ENCODE measurements around the gene TAF11. TPM values are rescaled to one million over a fixed set of nuclear protein-coding genes. Genes with fewer than 3 reads are reported as not detected.
A peak's percentile ranks its signal among the peaks of the same experiment; 100 is the strongest.
"Not testable (repeated sequence)": the region's sequence is repeated elsewhere in the genome, so short reads cannot be mapped to it uniquely, and the experiment has no call there.

TAF11 gene
- 10 to 100 TPM; 20.3 to 24.3 TPM for polyA plus RNA-seq

GRCh38 chr6:34887753-34888513 lies at the start of gene TAF11:
TAF11 (minus strand) TSS chr6:34888042; CDS start chr6:34887957, 85 bp downstream.
- H3K27ac ChIP-seq (ENCODE audit: low read depth in 2 of 2, low read length in 1 of 2): peak within 1 kb of the TSS; percentile 93 to 98
- H3K4me3 ChIP-seq (ENCODE audit: low read depth in 1 of 2, low read length in 2 of 2): peak within 1 kb of the TSS; percentile 84 to 92
- 0% methylated on average over 43 of the region's 43 CpGs for WGBS, 2 donors
- H3K9me3 ChIP-seq (ENCODE audit: control insufficient read depth in 2 of 2, insufficient read depth in 1 of 2, low read depth in 1 of 2, low read length in 1 of 2): no peaks in the 10 kb centered on the region
- no peaks in the 10 kb centered on the region for H3K27me3 ChIP-seq (ENCODE audit: control insufficient read depth in 1 of 2, insufficient read depth in 2 of 2, low read length in 2 of 2)
- no peaks in the 10 kb centered on the region for H3K36me3 ChIP-seq (ENCODE audit: control insufficient read depth in 2 of 2, insufficient read depth in 2 of 2, low read length in 1 of 2)
- H3K4me1 ChIP-seq (ENCODE audit: control insufficient read depth in 2 of 2, insufficient read depth in 2 of 2, low read length in 1 of 2): no peaks in the 10 kb centered on the region

DNA sequence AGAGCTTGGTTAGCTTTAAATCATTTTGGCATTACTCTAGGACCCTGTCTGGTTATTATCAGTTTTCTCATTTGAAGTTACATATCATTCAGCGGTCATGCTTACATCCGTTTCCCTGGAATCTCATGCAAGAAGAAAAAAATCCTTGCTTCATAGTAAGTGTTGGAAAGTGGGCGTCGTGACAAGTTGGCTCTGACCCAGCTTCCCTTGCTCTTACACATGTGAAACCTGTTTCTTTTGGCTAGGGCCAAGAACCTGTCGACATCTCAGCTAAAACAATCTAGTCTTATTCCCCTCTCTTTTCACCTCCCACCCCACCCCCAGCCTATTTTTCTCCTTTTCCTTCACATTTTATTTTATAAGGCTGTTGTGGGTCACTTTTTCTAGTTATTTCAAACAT lies 46.7 kb upstream of the TAF11 start:
- 26 to 28% methylated on average over 5 of the region's 5 CpGs for WGBS, 2 donors
- Histone ChIP-seq H3K4me1 (ENCODE audit: control insufficient read depth in 2 of 2, insufficient read depth in 2 of 2, low read length in 1 of 2) (no peaks in the 10 kb centered on the region), H3K36me3 (ENCODE audit: control insufficient read depth in 2 of 2, insufficient read depth in 2 of 2, low read length in 1 of 2) (no peaks in the 10 kb centered on the region), H3K27me3 (ENCODE audit: control insufficient read depth in 1 of 2, insufficient read depth in 2 of 2, low read length in 2 of 2) (no peaks in the 10 kb centered on the region), H3K9me3 (ENCODE audit: control insufficient read depth in 2 of 2, insufficient read depth in 1 of 2, low read depth in 1 of 2, low read length in 1 of 2) (no peaks in the 10 kb centered on the region), H3K4me3 (ENCODE audit: low read depth in 1 of 2, low read length in 2 of 2) (no peak overlapping the region), H3K27ac (ENCODE audit: low read depth in 2 of 2, low read length in 1 of 2) (no peak overlapping the region)

DNA sequence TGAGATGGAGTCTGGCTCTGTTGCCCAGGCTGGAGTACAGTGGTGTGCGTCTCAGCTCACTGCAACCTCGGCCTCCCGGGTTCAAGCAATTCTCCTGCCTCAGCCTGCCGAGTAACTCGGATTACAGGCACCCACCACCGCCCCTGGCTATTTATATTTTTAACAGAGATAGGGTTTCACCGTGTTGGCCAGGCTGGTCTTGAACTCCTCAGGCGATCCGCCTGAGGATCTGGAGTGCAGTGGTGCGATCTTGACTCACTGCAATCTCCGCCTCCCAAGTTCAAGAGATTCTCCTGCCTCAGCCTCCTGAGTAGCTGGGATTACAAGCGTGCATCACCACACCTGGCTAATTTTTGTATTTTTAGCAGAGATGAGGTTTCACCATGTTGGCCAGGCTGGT lies 44.4 kb upstream of the TAF11 start:
- 97 to 98% methylated on average over 12 of the region's 12 CpGs for WGBS, 2 donors
- not testable (repeated sequence) for H3K9me3 ChIP-seq (ENCODE audit: control insufficient read depth in 2 of 2, insufficient read depth in 1 of 2, low read depth in 1 of 2, low read length in 1 of 2); H3K4me1 ChIP-seq (ENCODE audit: control insufficient read depth in 2 of 2, insufficient read depth in 2 of 2, low read length in 1 of 2); H3K4me3 ChIP-seq (ENCODE audit: low read depth in 1 of 2, low read length in 2 of 2); H3K36me3 ChIP-seq (ENCODE audit: control insufficient read depth in 2 of 2, insufficient read depth in 2 of 2, low read length in 1 of 2); H3K27ac ChIP-seq (ENCODE audit: low read depth in 2 of 2, low read length in 1 of 2); H3K27me3 ChIP-seq (ENCODE audit: control insufficient read depth in 1 of 2, insufficient read depth in 2 of 2, low read length in 2 of 2)

GRCh38 chr6:34930221-34930620 lies 42.4 kb upstream of the TAF11 start:
- no peaks in the 10 kb centered on the region for H3K9me3 ChIP-seq (ENCODE audit: control insufficient read depth in 2 of 2, insufficient read depth in 1 of 2, low read depth in 1 of 2, low read length in 1 of 2)
- H3K27me3 ChIP-seq (ENCODE audit: control insufficient read depth in 1 of 2, insufficient read depth in 2 of 2, low read length in 2 of 2): no peaks in the 10 kb centered on the region
- no peaks in the 10 kb centered on the region for H3K36me3 ChIP-seq (ENCODE audit: control insufficient read depth in 2 of 2, insufficient read depth in 2 of 2, low read length in 1 of 2)
- no peak overlapping the region for H3K4me3 ChIP-seq (ENCODE audit: low read depth in 1 of 2, low read length in 2 of 2)
- no peak overlapping the region for H3K27ac ChIP-seq (ENCODE audit: low read depth in 2 of 2, low read length in 1 of 2)
- H3K4me1 ChIP-seq (ENCODE audit: control insufficient read depth in 2 of 2, insufficient read depth in 2 of 2, low read length in 1 of 2): no peaks in the 10 kb centered on the region
- 82 to 86% methylated on average over 3 of the region's 3 CpGs for WGBS, 2 donors

GRCh38 chr6:34929241-34929978 lies 41.6 kb upstream of the TAF11 start:
- no peak overlapping the region for H3K27ac ChIP-seq (ENCODE audit: low read depth in 2 of 2, low read length in 1 of 2)
- no peak overlapping the region for H3K4me3 ChIP-seq (ENCODE audit: low read depth in 1 of 2, low read length in 2 of 2)
- no peaks in the 10 kb centered on the region for H3K9me3 ChIP-seq (ENCODE audit: control insufficient read depth in 2 of 2, insufficient read depth in 1 of 2, low read depth in 1 of 2, low read length in 1 of 2)
- no peaks in the 10 kb centered on the region for H3K4me1 ChIP-seq (ENCODE audit: control insufficient read depth in 2 of 2, insufficient read depth in 2 of 2, low read length in 1 of 2)
- no peaks in the 10 kb centered on the region for H3K27me3 ChIP-seq (ENCODE audit: control insufficient read depth in 1 of 2, insufficient read depth in 2 of 2, low read length in 2 of 2)
- H3K36me3 ChIP-seq (ENCODE audit: control insufficient read depth in 2 of 2, insufficient read depth in 2 of 2, low read length in 1 of 2): no peaks in the 10 kb centered on the region
- WGBS, 2 donors: 62 to 75% methylated on average over 4 of the region's 4 CpGs

DNA sequence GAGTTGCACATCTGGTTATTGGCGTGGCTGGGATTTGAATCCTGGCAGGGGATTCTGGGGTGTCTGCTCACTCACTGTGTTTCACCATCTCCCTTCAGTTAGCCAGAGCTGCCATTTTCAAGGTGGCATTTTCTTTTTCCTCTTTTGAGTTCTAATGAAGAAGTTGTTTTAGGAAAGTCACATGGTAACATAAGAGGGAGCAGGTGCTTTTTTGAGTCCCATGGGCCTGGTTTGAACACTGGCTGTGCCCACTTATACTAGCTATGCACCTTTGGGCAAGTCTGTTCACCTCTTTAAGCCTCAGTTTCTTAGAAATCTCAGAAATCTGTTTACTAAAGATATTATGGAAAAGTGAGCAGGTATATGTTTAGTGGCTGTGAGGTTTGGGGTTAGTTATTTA lies 40.9 kb upstream of the TAF11 start:
- no peaks in the 10 kb centered on the region for H3K4me1 ChIP-seq (ENCODE audit: control insufficient read depth in 2 of 2, insufficient read depth in 2 of 2, low read length in 1 of 2)
- 93 to 94% methylated on average over 1 of the region's 1 CpG for WGBS, 2 donors
- no peak overlapping the region for H3K27ac ChIP-seq (ENCODE audit: low read depth in 2 of 2, low read length in 1 of 2)
- H3K9me3 ChIP-seq (ENCODE audit: control insufficient read depth in 2 of 2, insufficient read depth in 1 of 2, low read depth in 1 of 2, low read length in 1 of 2): no peaks in the 10 kb centered on the region
- no peak overlapping the region for H3K4me3 ChIP-seq (ENCODE audit: low read depth in 1 of 2, low read length in 2 of 2)
- H3K36me3 ChIP-seq (ENCODE audit: control insufficient read depth in 2 of 2, insufficient read depth in 2 of 2, low read length in 1 of 2): no peaks in the 10 kb centered on the region
- H3K27me3 ChIP-seq (ENCODE audit: control insufficient read depth in 1 of 2, insufficient read depth in 2 of 2, low read length in 2 of 2): no peaks in the 10 kb centered on the region

DNA sequence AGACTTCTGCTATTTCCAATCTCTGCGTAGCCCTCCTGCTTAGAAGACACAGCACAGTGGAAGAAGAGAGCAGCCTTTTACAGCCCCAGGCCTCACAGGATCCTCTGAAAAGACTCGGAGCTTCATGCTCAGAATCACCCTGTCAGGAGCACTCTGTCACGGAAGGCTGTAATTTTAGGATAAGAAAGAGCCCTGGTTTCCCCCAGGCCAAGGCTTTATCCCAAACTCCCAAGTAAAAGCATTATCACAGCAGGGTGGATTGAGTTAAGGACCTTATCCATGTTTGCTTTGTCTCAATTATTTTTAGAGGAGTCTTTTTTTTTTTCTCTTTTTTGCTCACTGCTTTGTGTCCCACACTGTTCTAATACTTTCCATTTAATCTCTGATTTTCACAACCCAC lies 40.4 kb upstream of the TAF11 start:
- H3K4me1 ChIP-seq (ENCODE audit: control insufficient read depth in 2 of 2, insufficient read depth in 2 of 2, low read length in 1 of 2): no peaks in the 10 kb centered on the region
- no peaks in the 10 kb centered on the region for H3K9me3 ChIP-seq (ENCODE audit: control insufficient read depth in 2 of 2, insufficient read depth in 1 of 2, low read depth in 1 of 2, low read length in 1 of 2)
- no peaks in the 10 kb centered on the region for H3K36me3 ChIP-seq (ENCODE audit: control insufficient read depth in 2 of 2, insufficient read depth in 2 of 2, low read length in 1 of 2)
- 92 to 93% methylated on average over 3 of the region's 3 CpGs for WGBS, 2 donors
- H3K27me3 ChIP-seq (ENCODE audit: control insufficient read depth in 1 of 2, insufficient read depth in 2 of 2, low read length in 2 of 2): no peaks in the 10 kb centered on the region
- no peak overlapping the region for H3K4me3 ChIP-seq (ENCODE audit: low read depth in 1 of 2, low read length in 2 of 2)
- H3K27ac ChIP-seq (ENCODE audit: low read depth in 2 of 2, low read length in 1 of 2): no peak overlapping the region

- H3K27ac ChIP-seq (ENCODE audit: low read depth in 2 of 2, low read length in 1 of 2): no peak overlapping the region
- no peak overlapping the region for H3K4me3 ChIP-seq (ENCODE audit: low read depth in 1 of 2, low read length in 2 of 2)
- no peaks in the 10 kb centered on the region for H3K4me1 ChIP-seq (ENCODE audit: control insufficient read depth in 2 of 2, insufficient read depth in 2 of 2, low read length in 1 of 2)
- no peaks in the 10 kb centered on the region for H3K27me3 ChIP-seq (ENCODE audit: control insufficient read depth in 1 of 2, insufficient read depth in 2 of 2, low read length in 2 of 2)
- H3K36me3 ChIP-seq (ENCODE audit: control insufficient read depth in 2 of 2, insufficient read depth in 2 of 2, low read length in 1 of 2): no peaks in the 10 kb centered on the region
- no peaks in the 10 kb centered on the region for H3K9me3 ChIP-seq (ENCODE audit: control insufficient read depth in 2 of 2, insufficient read depth in 1 of 2, low read depth in 1 of 2, low read length in 1 of 2)
These were observed 38.8 kb upstream of the TAF11 start for GRCh38 chr6:34926655-34927054.

GRCh38 chr6:34924831-34925625 lies 37.2 kb upstream of the TAF11 start:
- Histone ChIP-seq H3K4me3 (ENCODE audit: low read depth in 1 of 2, low read length in 2 of 2) (no peak overlapping the region), H3K36me3 (ENCODE audit: control insufficient read depth in 2 of 2, insufficient read depth in 2 of 2, low read length in 1 of 2) (no peaks in the 10 kb centered on the region), H3K27me3 (ENCODE audit: control insufficient read depth in 1 of 2, insufficient read depth in 2 of 2, low read length in 2 of 2) (no peaks in the 10 kb centered on the region), H3K27ac (ENCODE audit: low read depth in 2 of 2, low read length in 1 of 2) (no peak overlapping the region), H3K4me1 (ENCODE audit: control insufficient read depth in 2 of 2, insufficient read depth in 2 of 2, low read length in 1 of 2) (no peaks in the 10 kb centered on the region), H3K9me3 (ENCODE audit: control insufficient read depth in 2 of 2, insufficient read depth in 1 of 2, low read depth in 1 of 2, low read length in 1 of 2) (no peaks in the 10 kb centered on the region)
- WGBS, 2 donors: 95 to 96% methylated on average over 9 of the region's 9 CpGs

Data from esophagus (tissue), 2 donors.